BLaER1 (cell line): ENCODE results near the gene LAPTM4A.
"Not testable (repeated sequence)": the region's sequence is repeated elsewhere in the genome, so short reads cannot be mapped to it uniquely, and the experiment has no call there.

Source experiments
- H3K27ac ChIP-seq: shearing (Covaris generic); formaldehyde crosslinking; 2 replicates; pipeline ENCODE4 v1.8.1; 2022
- H3K27me3 ChIP-seq: shearing (Covaris generic); formaldehyde crosslinking; 2 replicates; pipeline ENCODE4 v1.8.1; 2022
- H3K36me3 ChIP-seq: shearing (Covaris generic); formaldehyde crosslinking; 2 replicates; pipeline ENCODE4 v1.8.1; 2022
- H3K4me1 ChIP-seq: shearing (Covaris generic); formaldehyde crosslinking; 2 replicates; pipeline ENCODE4 v1.8.1; 2022
- H3K4me2 ChIP-seq: shearing (Covaris generic); formaldehyde crosslinking; 2 replicates; pipeline ENCODE4 v1.8.1; 2022
- H3K4me3 ChIP-seq: shearing (Covaris generic); formaldehyde crosslinking; 2 replicates; pipeline ENCODE4 v1.8.1; 2022
- H3K9ac ChIP-seq: shearing (Covaris generic); formaldehyde crosslinking; 2 replicates; pipeline ENCODE4 v1.8.1; 2022
- H3K9me3 ChIP-seq: shearing (Covaris generic); formaldehyde crosslinking; 2 replicates; pipeline ENCODE4 v1.8.1; 2022
- H4K20me1 ChIP-seq: shearing (Covaris generic); formaldehyde crosslinking; 2 replicates; pipeline ENCODE4 v1.8.1; 2022
- Cebpa-rat ChIP-seq: shearing (Covaris generic); IDR thresholded peaks from 2 replicates; pipeline ENCODE4 v1.8.1; 2022

The LAPTM4A gene

GRCh38 chr2:20092226-20092900, 40.9 kb upstream of the LAPTM4A start:
- H3K4me2 ChIP-seq: no peak overlapping the region
- no peak overlapping the region for H3K4me3 ChIP-seq
- no peak for TF ChIP-seq Cebpa-rat
- no peaks in the 10 kb centered on the region for H3K27me3 ChIP-seq
- no peaks in the 10 kb centered on the region for H3K36me3 ChIP-seq
- no peaks in the 10 kb centered on the region for H4K20me1 ChIP-seq
- H3K9me3 ChIP-seq: no peaks in the 10 kb centered on the region
- H3K9ac ChIP-seq: no peak overlapping the region
- H3K4me1 ChIP-seq: no peaks in the 10 kb centered on the region
- H3K27ac ChIP-seq: no peak overlapping the region

GRCh38 chr2:20091305-20091991, 40.0 kb upstream of the LAPTM4A start:
- H3K27ac ChIP-seq: no peak overlapping the region
- no peak overlapping the region for H3K4me3 ChIP-seq

GRCh38 chr2:20089715-20090464, 38.5 kb upstream of the LAPTM4A start:
- Histone ChIP-seq H3K27ac (no peak overlapping the region), H3K4me1 (no peaks in the 10 kb centered on the region), H3K4me3 (no peak overlapping the region), H3K36me3 (no peaks in the 10 kb centered on the region), H3K9ac (no peak overlapping the region), H3K4me2 (no peak overlapping the region), H3K27me3 (no peaks in the 10 kb centered on the region), H3K9me3 (no peaks in the 10 kb centered on the region), H4K20me1 (no peaks in the 10 kb centered on the region)
- no peak for TF ChIP-seq Cebpa-rat

More at GRCh38 chr2:20091305-20091991, 40.0 kb upstream of the LAPTM4A start:
- Histone ChIP-seq H3K4me2 (no peak overlapping the region), H3K9me3 (no peaks in the 10 kb centered on the region), H4K20me1 (no peaks in the 10 kb centered on the region), H3K9ac (no peak overlapping the region), H3K27me3 (no peaks in the 10 kb centered on the region), H3K4me1 (no peaks in the 10 kb centered on the region), H3K36me3 (no peaks in the 10 kb centered on the region)
- TF ChIP-seq Cebpa-rat: no peak

GRCh38 chr2:20085909-20086308, 34.5 kb upstream of the LAPTM4A start:
- H4K20me1 ChIP-seq, H3K4me1 ChIP-seq, H3K36me3 ChIP-seq, H3K27me3 ChIP-seq, H3K27ac ChIP-seq, H3K4me2 ChIP-seq, H3K9me3 ChIP-seq, H3K4me3 ChIP-seq, H3K9ac ChIP-seq: not testable (repeated sequence)

- not testable (repeated sequence) for H3K4me2 ChIP-seq, H3K36me3 ChIP-seq, H3K4me1 ChIP-seq, H3K9me3 ChIP-seq, H3K4me3 ChIP-seq, H4K20me1 ChIP-seq, H3K27me3 ChIP-seq, H3K9ac ChIP-seq, H3K27ac ChIP-seq
Observed at GRCh38 chr2:20082812-20083211, 31.4 kb upstream of the LAPTM4A start.

GRCh38 chr2:20081841-20082240, 30.4 kb upstream of the LAPTM4A start:
- H3K36me3 ChIP-seq: no peaks in the 10 kb centered on the region
- no peak for TF ChIP-seq Cebpa-rat
- H3K4me1 ChIP-seq: no peaks in the 10 kb centered on the region
- H3K4me2 ChIP-seq: no peak overlapping the region
- no peak overlapping the region for H3K9ac ChIP-seq
- no peak overlapping the region for H3K27ac ChIP-seq
- H3K4me3 ChIP-seq: no peak overlapping the region
- H4K20me1 ChIP-seq: no peaks in the 10 kb centered on the region
- no peaks in the 10 kb centered on the region for H3K27me3 ChIP-seq
- 0 out of 2 replicates have a peak, but pooled peaks cover 3% of the 10 kb centered on the region for H3K9me3 ChIP-seq

GRCh38 chr2:20080839-20081415, 29.5 kb upstream of the LAPTM4A start:
- no peak overlapping the region for H3K4me3 ChIP-seq
- H3K4me2 ChIP-seq: no peak overlapping the region
- 0 out of 2 replicates have a peak, but pooled peaks cover 3% of the 10 kb centered on the region for H3K9me3 ChIP-seq
- H3K27ac ChIP-seq: no peak overlapping the region
- H3K9ac ChIP-seq: no peak overlapping the region
- H3K27me3 ChIP-seq: no peaks in the 10 kb centered on the region
- H3K4me1 ChIP-seq: no peaks in the 10 kb centered on the region
- H4K20me1 ChIP-seq: no peaks in the 10 kb centered on the region
- TF ChIP-seq Cebpa-rat: no peak
- H3K36me3 ChIP-seq: no peaks in the 10 kb centered on the region

GRCh38 chr2:20080428-20080827, 29.0 kb upstream of the LAPTM4A start:
- Histone ChIP-seq H3K36me3 (no peaks in the 10 kb centered on the region), H3K9ac (no peak overlapping the region), H3K4me2 (no peak overlapping the region), H3K27ac (no peak overlapping the region), H4K20me1 (no peaks in the 10 kb centered on the region), H3K4me1 (no peaks in the 10 kb centered on the region), H3K27me3 (no peaks in the 10 kb centered on the region), H3K4me3 (no peak overlapping the region), H3K9me3 (0 out of 2 replicates have a peak, but pooled peaks cover 3% of the 10 kb centered on the region)
- no peak for TF ChIP-seq Cebpa-rat

- H3K27ac ChIP-seq: no peak overlapping the region
- no peak for TF ChIP-seq Cebpa-rat
Observed at GRCh38 chr2:20079546-20080115, 28.2 kb upstream of the LAPTM4A start.

More at GRCh38 chr2:20079546-20080115, 28.2 kb upstream of the LAPTM4A start:
- Histone ChIP-seq H3K27me3 (no peaks in the 10 kb centered on the region), H4K20me1 (no peaks in the 10 kb centered on the region), H3K9ac (no peak overlapping the region), H3K4me1 (no peaks in the 10 kb centered on the region), H3K9me3 (0 out of 2 replicates have a peak, but pooled peaks cover 3% of the 10 kb centered on the region), H3K36me3 (no peaks in the 10 kb centered on the region), H3K4me3 (no peak overlapping the region), H3K4me2 (no peak overlapping the region)
